Keratinocyte (primary cell): Measurements from ENCODE around the gene NEK6.

Experiments
- CTCF ChIP-seq, 3 experiments: IDR thresholded peaks in 1 of 3; conservative IDR thresholded peaks in 1 of 3; optimal IDR thresholded peaks in 1 of 3; 2 replicates in 2 of 3; 3 replicates in 1 of 3; pipeline versions ENCODE3 to v1.5.1; 2011; ENCODE audit warnings: low read length in 3 of 3, mild to moderate bottlenecking in 3 of 3, moderate library complexity in 2 of 3, control low read depth in 1 of 3, inconsistent platforms in 1 of 3; ENCODE audit not compliant: insufficient read depth in 2 of 3; ENCODE audit errors: extremely low read depth in 1 of 3
- EZH2 ChIP-seq: IDR thresholded peaks from one replicate; pipeline ENCODE4 v1.6.1; 2012; ENCODE audit warnings: inconsistent platforms, mild to moderate bottlenecking, low read length, moderate library complexity

- TF ChIP-seq CTCF (optimal IDR thresholded peaks at IDR 0.05 in 1 of 3, IDR thresholded peaks at IDR 0.05 in 1 of 3, conservative IDR thresholded peaks at IDR 0.05 in 1 of 3; ENCODE audit: extremely low read depth in 1 of 3, insufficient read depth in 2 of 3, low read length in 3 of 3) (no peak), EZH2 (no peak)
These were observed 36.2 kb downstream of the NEK6 start for GRCh38 chr9:124293718-124294506.
